ENCODE results near the gene YKT6. TPM values are rescaled to one million over a fixed set of nuclear protein-coding genes. Genes with fewer than 3 reads are reported as not detected.

YKT6 gene
- total and polyA plus RNA-seq, 2 of the 8 experiments (the other 6 are each of a cell fraction or from before 2014, with no cell fraction given): 75.3 to 103 TPM

- H2BK120ac ChIP-seq (replicated peaks; ENCODE audit: low read depth, low read length): no peak overlapping the region
- no peak overlapping the region for H3K56ac ChIP-seq (replicated peaks; ENCODE audit: insufficient read length, low read depth, low read length)
- H4K20me1 ChIP-seq (replicated peaks in 1 of 2; ENCODE audit: control insufficient read depth in 1 of 2, insufficient read depth in 2 of 2, low read length in 2 of 2): no peaks in the 10 kb centered on the region
- H3K9me3 ChIP-seq (ENCODE audit: insufficient read depth in 2 of 2, low read depth in 1 of 2, low read length in 1 of 2): no peaks in the 10 kb centered on the region
- no peak overlapping the region; the same call in 1 of the 2 replicates for H2BK15ac ChIP-seq (ENCODE audit: low read length)
- H3K23ac ChIP-seq (ENCODE audit: insufficient read length): no peak overlapping the region
- H4K5ac ChIP-seq (ENCODE audit: insufficient read length, low read depth, low read length): no peak overlapping the region
- no peak overlapping the region for H2AK5ac ChIP-seq (ENCODE audit: low read depth, low read length)
- H4K91ac ChIP-seq (replicated peaks; ENCODE audit: insufficient read length, low read length): no peak overlapping the region
- FAIRE-seq (no peak), DNase-seq (ENCODE audit: low read depth in 1 of 2, low spot score in 2 of 2) (no peak)
- H3K4ac ChIP-seq (replicated peaks; ENCODE audit: insufficient read length, low read depth, low read length): peak overlapping the region; percentile 38
- POLR2A ChIA-PET (ENCODE audit: partially characterized antibody): interaction anchor here (0.8 kb wide), 1 partner anchor 26 kb away, joined by 3 read pairs; no protein-coding TSS in a partner anchor
- H2BK12ac ChIP-seq (ENCODE audit: low read depth, low read length): no peak overlapping the region
- H2AFZ ChIP-seq (ENCODE audit: low read length): no peak overlapping the region
- no peak overlapping the region for H2BK20ac ChIP-seq (ENCODE audit: low read length)
- H3K27me3 ChIP-seq (replicated peaks in 1 of 4; ENCODE audit: control insufficient read depth in 3 of 4, extremely low read depth in 1 of 4, insufficient read depth in 3 of 4, low read length in 3 of 4): no peaks in the 10 kb centered on the region
- H3K23me2 ChIP-seq (ENCODE audit: low read depth, low read length): no peaks in the 10 kb centered on the region
- H3K79me1 ChIP-seq (ENCODE audit: low read depth, low read length): no peaks in the 10 kb centered on the region
- 90% methylated on average over 17 of the region's 22 CpGs; no CpG with 5 or more reads in 1 of the 2 experiments for WGBS, 2 experiments (ENCODE audit: extremely low coverage in 1 of 2, insufficient coverage in 1 of 2, insufficient read length in 1 of 2, insufficient replicate concordance in 2 of 2, low coverage in 1 of 2, low lambda C conversion rate in 2 of 2, missing lambda C conversion rate in 1 of 2)
- H3K4me2 ChIP-seq (ENCODE audit: insufficient read depth in 1 of 2, low read depth in 2 of 2, low read length in 2 of 2): no peak overlapping the region
- H4K8ac ChIP-seq (ENCODE audit: extremely low read depth, insufficient read depth, low read length): peak overlapping the region; percentile 75; the same call in 1 of the 2 replicates
- no peak overlapping the region for H3K9ac ChIP-seq (replicated peaks in 1 of 4; ENCODE audit: extremely low read depth in 1 of 4, low read depth in 3 of 4, low read length in 3 of 4)
- H3K79me2 ChIP-seq (ENCODE audit: control insufficient read depth in 1 of 2, insufficient read depth in 2 of 2, low read length in 2 of 2): no peaks in the 10 kb centered on the region
- no peaks in the 10 kb centered on the region for H3K36me3 ChIP-seq (ENCODE audit: control insufficient read depth in 2 of 4, insufficient read depth in 4 of 4, low read length in 3 of 4)
- no peak overlapping the region for H3K14ac ChIP-seq (ENCODE audit: insufficient read length)
- no peak overlapping the region for H3K4me3 ChIP-seq (ENCODE audit: extremely low read depth in 1 of 4, insufficient read depth in 2 of 4, low read depth in 3 of 4, low read length in 4 of 4)
- H3K27ac ChIP-seq (ENCODE audit: low read depth, low read length): no peak overlapping the region
- no peak overlapping the region for H3K18ac ChIP-seq (ENCODE audit: extremely low read depth, low read length)
- CTCF ChIA-PET (ENCODE audit: partially characterized antibody): interaction anchor here (0.7 to 3.2 kb wide), 12 partner anchors 7 to 219 kb away, joined by 3 to 15 read pairs (median 4); no protein-coding TSS in a partner anchor
- no peak overlapping the region; the same call in 1 of the 2 replicates for H2BK5ac ChIP-seq (ENCODE audit: low read depth, low read length)
- H3K4me1 ChIP-seq (replicated peaks in 1 of 4; ENCODE audit: control insufficient read depth in 3 of 4, insufficient read depth in 4 of 4, low read length in 3 of 4): peaks cover 0 to 2% (median 0%) of the 10 kb centered on the region in 4 experiments; a peak in 2 of 7 replicates
- TF ChIP-seq CTBP2 (IDR thresholded peaks at IDR 0.05; ENCODE audit: borderline replicate concordance, insufficient read depth, insufficient read length, low read length) (no peak), EP300 (IDR thresholded peaks at IDR 0.05; ENCODE audit: borderline replicate concordance in 1 of 2, low read depth in 2 of 2, low read length in 2 of 2) (no peak), CBX5 (IDR thresholded peaks at IDR 0.05; ENCODE audit: low read depth, low read length) (no peak), SRF (IDR thresholded peaks at IDR 0.05; ENCODE audit: low read depth, low read length) (no peak), POLR2AphosphoS5 (IDR thresholded peaks at IDR 0.05; ENCODE audit: low read depth, low read length) (no peak), CBX8 (IDR thresholded peaks at IDR 0.05; ENCODE audit: borderline replicate concordance, low read depth, low read length) (no peak), EGR1 (IDR thresholded peaks at IDR 0.05; ENCODE audit: borderline replicate concordance, low read depth, low read length) (no peak), SP1 (IDR thresholded peaks at IDR 0.05; ENCODE audit: low read depth, low read length) (no peak), HDAC6 (IDR thresholded peaks at IDR 0.05; ENCODE audit: low read depth, low read length) (no peak), SAP30 (IDR thresholded peaks at IDR 0.05; ENCODE audit: insufficient read depth, insufficient replicate concordance, low read length) (no peak), CEBPB (IDR thresholded peaks at IDR 0.05; ENCODE audit: low read depth, low read length) (no peak)
Measured at GRCh38 chr7:44235582-44236332, 35.0 kb downstream of the YKT6 start.

All from H1 (cell line).